GM06990 (cell line): ENCODE results near the gene TNN.

ENCODE experiments used
- DNase-seq: peaks from one replicate; pipeline ENCODE4 v3.0.0-alpha.2; 2011; ENCODE audit not compliant: insufficient read length; ENCODE audit errors: extremely low read depth
- H3K27me3 ChIP-seq: replicated peaks from 2 replicates; pipeline ENCODE4 v1.6.0; 2011; ENCODE audit warnings: low read length; ENCODE audit not compliant: control insufficient read depth, insufficient read depth
- H3K36me3 ChIP-seq: 2 replicates; pipeline ENCODE4 v1.5.1; 2011; ENCODE audit warnings: low read length; ENCODE audit not compliant: control insufficient read depth, insufficient read depth
- H3K4me3 ChIP-seq: replicated peaks from 2 replicates; pipeline ENCODE4 v1.5.1; 2011; ENCODE audit warnings: low read depth, mild to moderate bottlenecking, control low read depth, low read length
- CTCF ChIP-seq: IDR thresholded peaks from 2 replicates; pipeline ENCODE4 v1.5.1; 2011; ENCODE audit warnings: low read length, control low read depth, mild to moderate bottlenecking, inconsistent platforms; ENCODE audit not compliant: insufficient read depth, poor library complexity, severe bottlenecking

TNN gene

GRCh38 chr1:175146529-175147213, 79.0 kb downstream of the TNN start:
- no peak overlapping the region for H3K4me3 ChIP-seq
- peak; percentile 95 for TF ChIP-seq CTCF
- H3K36me3 ChIP-seq = no peaks in the 10 kb centered on the region
- peak; percentile 70 for DNase-seq
- no peaks in the 10 kb centered on the region for H3K27me3 ChIP-seq

- Histone ChIP-seq H3K4me3 (no peak overlapping the region), H3K27me3 (no peaks in the 10 kb centered on the region), H3K36me3 (no peaks in the 10 kb centered on the region)
- TF ChIP-seq CTCF = no peak
- no peak for DNase-seq
Observed at GRCh38 chr1:175147569-175147968, 79.9 kb downstream of the TNN start.

GRCh38 chr1:175148068-175148467, 80.4 kb downstream of the TNN start:
- no peak for DNase-seq
- no peaks in the 10 kb centered on the region for H3K36me3 ChIP-seq
- no peak for TF ChIP-seq CTCF
- H3K27me3 ChIP-seq = no peaks in the 10 kb centered on the region
- no peak overlapping the region for H3K4me3 ChIP-seq

GRCh38 chr1:175150596-175151319, 83.1 kb downstream of the TNN start:
- H3K27me3 ChIP-seq = no peaks in the 10 kb centered on the region
- no peaks in the 10 kb centered on the region for H3K36me3 ChIP-seq
- no peak for TF ChIP-seq CTCF
- no peak for DNase-seq
- no peak overlapping the region for H3K4me3 ChIP-seq

GRCh38 chr1:175152006-175152652, 84.5 kb downstream of the TNN start:
- DNase-seq = no peak
- no peaks in the 10 kb centered on the region for H3K27me3 ChIP-seq
- TF ChIP-seq CTCF = peak; percentile 83
- no peak overlapping the region for H3K4me3 ChIP-seq
- H3K36me3 ChIP-seq = no peaks in the 10 kb centered on the region
